Activated CD4-positive, alpha-beta T cell treated with anti-CD3 and anti-CD28 coated beads, Interleukin-2, amount 10 ng/mL, durations not matched to agents 7 days and 5 days (primary cell): ENCODE measurements around the gene DNAL1. TPM values are rescaled to one million over a fixed set of nuclear protein-coding genes. Genes with fewer than 3 reads are reported as not detected.

Experiments used
- CTCF ChIA-PET: fragments of 350-600 bp; sonication (Branson Sonifier 250); formaldehyde crosslinking; loops from one replicate; lab custom pipeline; 2021; ENCODE audit warnings: antibody characterized with exemption; lab: Charles Lee
- POLR2A ChIA-PET: fragments of 350-600 bp; sonication (Branson Sonifier 250); formaldehyde crosslinking; loops from one replicate; lab custom pipeline; 2021; ENCODE audit warnings: antibody characterized with exemption; lab: Charles Lee
- DNase-seq: peaks from one replicate; pipeline ENCODE4 v3.0.0-alpha.2; 2020
- H3K27ac Mint-ChIP-seq: one replicate; pipeline ENCODE4 v1.8.0; 2021; ENCODE audit warnings: mild to moderate bottlenecking, moderate library complexity, mixed read lengths
- H3K27me3 Mint-ChIP-seq: one replicate; pipeline ENCODE4 v1.8.0; 2021; ENCODE audit warnings: mixed read lengths
- H3K36me3 Mint-ChIP-seq: one replicate; pipeline ENCODE4 v1.8.0; 2021; ENCODE audit warnings: low read depth, mixed read lengths
- H3K4me1 Mint-ChIP-seq: one replicate; pipeline ENCODE4 v1.8.0; 2021; ENCODE audit warnings: mixed read lengths
- H3K4me3 Mint-ChIP-seq: one replicate; pipeline ENCODE4 v1.8.0; 2021; ENCODE audit warnings: mild to moderate bottlenecking, moderate library complexity, mixed read lengths
- H3K9me3 Mint-ChIP-seq: one replicate; pipeline ENCODE4 v1.8.0; 2021; ENCODE audit warnings: mixed read lengths
- total RNA-seq, 2 experiments: library from RNA; stranded (reverse); gene quantifications; one replicate each; pipeline ENCODE4 v1.2.3, GENCODE V29; 2021

The DNAL1 gene
- 1 to 10 TPM; 5.0 to 7.7 TPM for total RNA-seq

DNA sequence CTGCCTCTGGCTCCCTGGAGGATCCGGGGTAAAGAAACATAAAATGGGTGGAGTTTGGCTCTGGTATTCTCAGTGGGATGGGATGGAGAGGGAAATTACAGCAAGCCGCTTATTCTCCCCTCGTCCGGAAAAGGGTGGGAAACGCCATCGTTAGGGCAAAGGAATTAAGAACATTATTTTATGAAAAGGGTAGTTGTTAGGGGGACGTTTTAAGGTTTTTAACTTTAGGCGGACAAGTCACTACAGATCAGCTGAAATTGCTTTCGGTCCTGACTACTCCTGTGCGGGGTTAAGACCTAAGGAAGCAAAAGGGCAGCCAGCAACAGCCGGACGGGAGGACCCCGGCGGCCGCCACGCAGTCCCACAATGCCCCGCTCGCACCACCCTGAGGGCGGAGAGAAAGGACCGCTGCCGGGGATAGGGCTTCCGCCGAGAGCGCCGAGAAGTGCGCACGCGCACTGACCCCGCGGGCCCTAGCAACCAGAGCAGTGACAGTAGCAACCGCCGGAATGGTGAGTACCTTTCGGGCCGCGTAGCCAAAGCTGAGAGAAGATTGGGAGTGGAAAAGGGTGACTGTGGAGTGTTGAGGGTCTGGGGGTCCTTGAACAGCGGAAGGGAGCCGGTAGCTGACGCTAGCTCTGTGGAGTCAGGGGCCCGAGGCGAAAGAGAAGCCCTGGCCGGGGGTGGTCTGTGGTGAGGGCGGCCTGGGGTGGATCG lies at the start of gene DNAL1:
Gene DNAL1, plus strand, starts transcription at position 456 of the 717 bp plus-strand sequence. Its CDS starts 54 bp downstream, at position 510.
- Mint-ChIP-seq H3K9me3 (no peaks in the 10 kb centered on the region), H3K27me3 (no peaks in the 10 kb centered on the region), H3K4me3 (peak within 1 kb of the TSS; percentile 90), H3K27ac (peak within 1 kb of the TSS; percentile 92), H3K36me3 (no peaks in the 10 kb centered on the region), H3K4me1 (peaks cover 16% of the 10 kb centered on the region)
- DNase-seq: peak; percentile 92
- ChIA-PET POLR2A (no interaction called here), CTCF (interaction anchor here (0.6 to 0.9 kb wide), 2 partner anchors 12 to 143 kb away, joined by 3 to 6 read pairs; no protein-coding TSS in a partner anchor)

DNA sequence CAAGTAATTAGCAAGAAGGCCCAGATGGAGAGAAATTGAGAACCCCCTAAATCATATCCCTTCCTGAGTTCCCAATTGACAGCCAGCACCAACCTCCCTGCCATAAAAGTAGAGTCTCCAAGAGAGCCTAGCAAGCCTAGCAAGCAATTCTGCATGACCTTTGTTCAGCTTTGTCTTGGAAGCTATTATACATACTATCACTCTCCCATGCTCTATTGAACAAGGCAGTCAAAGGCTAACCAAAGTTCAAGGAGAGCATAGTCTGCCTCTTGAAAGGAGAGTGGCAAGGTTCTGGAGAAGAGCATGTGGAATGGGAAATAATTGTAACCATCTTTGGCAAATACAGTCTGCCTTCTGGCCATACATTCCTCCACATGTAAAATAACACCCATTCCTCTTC lies 45.3 kb upstream of the DNAL1 start:
- Mint-ChIP-seq H3K4me3 (no peak overlapping the region), H3K9me3 (no peaks in the 10 kb centered on the region), H3K4me1 (peaks cover 4% of the 10 kb centered on the region), H3K27ac (no peak overlapping the region), H3K36me3 (peaks cover 1% of the 10 kb centered on the region), H3K27me3 (peaks cover 2% of the 10 kb centered on the region)
- DNase-seq: no peak
- ChIA-PET POLR2A (no interaction called here), CTCF (interaction anchor here (0.6 to 1.0 kb wide), 2 partner anchors 29 to 91 kb away, joined by 4 read pairs; no protein-coding TSS in a partner anchor)

DNA sequence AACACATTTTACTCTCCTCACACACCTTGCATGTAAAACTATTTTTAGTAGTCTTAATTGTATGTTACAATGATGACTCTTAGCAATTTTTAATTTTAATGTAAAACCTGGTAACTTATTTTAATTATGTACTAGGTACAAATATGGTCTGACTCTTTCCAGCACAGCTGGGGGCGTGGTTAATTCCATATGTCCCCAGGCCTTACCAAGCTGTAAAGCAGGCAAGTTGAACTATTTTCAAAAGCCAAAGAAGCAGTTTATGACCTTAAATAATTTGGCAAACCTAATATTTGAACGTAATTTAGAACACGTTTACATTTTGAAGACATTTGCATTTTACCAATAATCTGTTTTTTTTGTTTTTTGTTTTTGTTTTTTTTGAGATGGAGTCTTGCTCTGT lies 41.8 kb upstream of the DNAL1 start:
- H3K4me3 Mint-ChIP-seq: no peak overlapping the region
- CTCF ChIA-PET: no interaction called here

DNA sequence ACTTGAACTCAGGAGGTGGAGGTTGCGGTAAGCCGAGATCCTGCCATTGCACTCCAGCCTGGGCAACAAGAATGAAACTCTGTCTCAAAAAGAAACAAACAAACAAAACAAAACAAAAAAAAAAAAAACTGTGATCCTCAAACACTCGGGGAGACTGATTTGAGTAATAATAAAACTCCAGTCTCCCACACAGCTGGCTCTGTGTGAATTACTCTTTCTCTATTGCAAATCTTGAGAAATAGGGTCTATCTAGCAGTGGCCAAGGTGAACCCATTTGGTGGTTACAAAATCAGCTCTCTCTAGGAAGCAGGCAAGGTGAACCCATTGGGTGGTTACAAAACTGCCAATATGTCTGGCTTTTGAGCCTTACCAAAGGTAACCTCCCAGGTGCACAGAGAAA lies 38.5 kb upstream of the DNAL1 start:
- peaks cover 13% of the 10 kb centered on the region for H3K4me1 Mint-ChIP-seq
- no peaks in the 10 kb centered on the region for H3K27me3 Mint-ChIP-seq
- no peak overlapping the region for H3K4me3 Mint-ChIP-seq
- DNase-seq: no peak
- no peak overlapping the region for H3K27ac Mint-ChIP-seq
- POLR2A ChIA-PET: no interaction called here
- no peaks in the 10 kb centered on the region for H3K36me3 Mint-ChIP-seq
- H3K9me3 Mint-ChIP-seq: no peaks in the 10 kb centered on the region
- CTCF ChIA-PET: interaction anchor here (0.7 to 1.5 kb wide), 4 partner anchors 14 to 123 kb away, joined by 3 read pairs; no protein-coding TSS in a partner anchor

More for the DNA sequence above, 41.8 kb upstream of the DNAL1 start:
- Mint-ChIP-seq H3K4me1 (peaks cover 9% of the 10 kb centered on the region), H3K27ac (no peak overlapping the region), H3K9me3 (no peaks in the 10 kb centered on the region), H3K27me3 (peaks cover 2% of the 10 kb centered on the region), H3K36me3 (no peaks in the 10 kb centered on the region)
- POLR2A ChIA-PET: no interaction called here
- DNase-seq: no peak

- CTCF ChIA-PET: interaction anchor here (0.6 kb wide), 1 partner anchor 1150 kb away, joined by 4 read pairs; no protein-coding TSS in a partner anchor
These were observed 37.5 kb upstream of the DNAL1 start for GRCh38 chr14:73607241-73607640.

DNA sequence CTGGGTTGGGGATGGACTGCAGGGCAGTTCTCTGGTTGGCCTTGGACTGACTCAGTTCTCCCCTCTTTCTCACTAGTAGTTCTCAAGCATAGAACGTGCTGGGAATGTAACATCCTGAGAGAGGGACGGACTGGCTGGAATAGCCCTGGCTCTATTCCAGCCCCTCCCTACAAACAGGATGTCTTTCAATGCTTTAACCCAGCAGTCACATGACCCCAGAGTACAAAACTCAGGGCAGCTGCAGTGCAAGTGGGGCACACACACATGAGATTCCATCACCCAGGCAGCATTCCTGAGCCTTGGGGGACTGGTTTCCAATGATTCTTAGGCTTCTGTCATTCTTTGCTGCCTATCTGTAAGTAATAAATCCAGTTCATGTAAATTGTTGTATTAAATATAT lies 34.1 kb upstream of the DNAL1 start:
- ChIA-PET CTCF (no interaction called here), POLR2A (no interaction called here)
- H3K27ac Mint-ChIP-seq: no peak overlapping the region
- H3K36me3 Mint-ChIP-seq: no peaks in the 10 kb centered on the region
- no peaks in the 10 kb centered on the region for H3K9me3 Mint-ChIP-seq
- no peaks in the 10 kb centered on the region for H3K27me3 Mint-ChIP-seq
- peaks cover 13% of the 10 kb centered on the region for H3K4me1 Mint-ChIP-seq
- no peak overlapping the region for H3K4me3 Mint-ChIP-seq
- no peak for DNase-seq

More at GRCh38 chr14:73607241-73607640, 37.5 kb upstream of the DNAL1 start:
- Mint-ChIP-seq H3K36me3 (no peaks in the 10 kb centered on the region), H3K27ac (no peak overlapping the region), H3K27me3 (no peaks in the 10 kb centered on the region), H3K9me3 (no peaks in the 10 kb centered on the region), H3K4me1 (peaks cover 16% of the 10 kb centered on the region), H3K4me3 (no peak overlapping the region)
- no peak for DNase-seq
- POLR2A ChIA-PET: no interaction called here

GRCh38 chr14:73612339-73613045 lies 32.3 kb upstream of the DNAL1 start, which contains the start of gene ACOT6:
Gene ACOT6, plus strand, starts transcription at chr14:73612517. Its CDS starts 55 bp downstream, at chr14:73612572.
- Mint-ChIP-seq H3K9me3 (no peaks in the 10 kb centered on the region), H3K36me3 (no peaks in the 10 kb centered on the region), H3K27ac (peak within 1 kb of the TSS; percentile 81), H3K4me3 (peak within 1 kb of the TSS; percentile 82), H3K4me1 (peaks cover 8% of the 10 kb centered on the region), H3K27me3 (no peaks in the 10 kb centered on the region)
- CTCF ChIA-PET: interaction anchor here (0.6 to 1.5 kb wide), 5 partner anchors 11 to 104 kb away, joined by 3 to 5 read pairs (median 4); partner anchors contain the start of gene ACOT2
- peak; percentile 63 for DNase-seq
- POLR2A ChIA-PET: interaction anchor here (1.2 kb wide), 1 partner anchor 43 kb away, joined by 3 read pairs; the partner anchor contains the start of gene ACOT2

- Mint-ChIP-seq H3K27me3 (no peaks in the 10 kb centered on the region), H3K4me3 (peak overlapping the region; percentile 82), H3K27ac (peak overlapping the region; percentile 81), H3K4me1 (peaks cover 8% of the 10 kb centered on the region), H3K36me3 (no peaks in the 10 kb centered on the region), H3K9me3 (no peaks in the 10 kb centered on the region)
- no peak for DNase-seq
- ChIA-PET POLR2A (interaction anchor here (1.2 kb wide), 1 partner anchor 44 kb away, joined by 3 read pairs; the partner anchor contains the start of gene ACOT2), CTCF (interaction anchor here (0.6 to 1.5 kb wide), 5 partner anchors 11 to 105 kb away, joined by 3 to 5 read pairs (median 4); partner anchors contain the start of gene ACOT2)
These were observed 31.8 kb upstream of the DNAL1 start for GRCh38 chr14:73613046-73613383.

DNA sequence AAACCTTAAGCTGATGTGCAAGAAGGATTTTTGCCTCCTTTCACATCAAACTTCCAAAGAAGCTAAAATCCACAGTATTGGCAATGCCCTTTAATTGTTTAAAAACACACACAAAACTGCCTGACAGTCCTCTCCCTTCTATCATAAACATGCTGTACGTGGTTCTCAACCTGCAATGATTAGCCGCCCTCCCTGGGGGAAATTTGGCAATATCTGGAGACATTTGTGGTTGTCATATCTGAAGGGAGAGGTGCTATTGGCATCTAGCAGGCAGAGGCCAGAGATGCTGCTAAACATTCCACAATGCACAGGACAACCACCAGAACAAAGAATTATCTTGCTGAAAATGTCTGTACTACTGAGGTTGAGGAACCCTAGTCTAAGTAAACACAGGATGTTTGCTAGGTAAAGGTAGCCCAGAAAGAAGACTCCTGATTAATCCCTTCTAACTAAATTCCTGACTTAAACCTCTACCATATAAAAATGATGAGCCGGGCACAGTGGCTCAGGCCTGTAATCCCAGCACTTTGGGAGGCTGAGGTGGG lies 31.3 kb upstream of the DNAL1 start:
- H3K9me3 Mint-ChIP-seq: no peaks in the 10 kb centered on the region
- DNase-seq: no peak
- no peaks in the 10 kb centered on the region for H3K27me3 Mint-ChIP-seq
- H3K4me1 Mint-ChIP-seq: peaks cover 8% of the 10 kb centered on the region
- H3K27ac Mint-ChIP-seq: peak overlapping the region; percentile 81
- peak overlapping the region; percentile 82 for H3K4me3 Mint-ChIP-seq
- POLR2A ChIA-PET: interaction anchor here (1.2 kb wide), 1 partner anchor 44 kb away, joined by 3 read pairs; the partner anchor contains the start of gene ACOT2
- H3K36me3 Mint-ChIP-seq: no peaks in the 10 kb centered on the region
- CTCF ChIA-PET: interaction anchor here (0.6 to 1.5 kb wide), 5 partner anchors 10 to 105 kb away, joined by 3 to 5 read pairs (median 4); partner anchors contain the start of gene ACOT2

DNA sequence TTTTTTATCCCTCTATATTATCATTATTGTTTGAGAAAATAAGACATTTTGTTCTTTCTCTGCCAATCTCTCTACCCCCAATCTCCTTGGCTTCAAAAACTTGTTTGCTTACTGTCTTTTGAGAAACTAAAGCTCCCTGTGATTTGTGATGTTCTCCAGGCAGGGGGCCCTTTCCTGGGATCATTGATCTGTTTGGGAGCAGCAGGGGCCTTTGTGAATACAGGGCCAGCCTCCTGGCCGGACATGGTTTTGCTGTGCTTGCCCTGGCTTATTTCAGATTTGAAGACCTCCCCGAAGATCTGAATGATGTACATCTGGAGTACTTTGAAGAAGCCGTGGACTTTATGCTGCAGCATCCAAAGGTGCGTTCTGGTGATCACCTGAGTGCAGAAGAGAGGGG lies 28.0 kb upstream of the DNAL1 start:
- Mint-ChIP-seq H3K4me1 (peaks cover 3% of the 10 kb centered on the region), H3K9me3 (no peaks in the 10 kb centered on the region), H3K36me3 (no peaks in the 10 kb centered on the region), H3K4me3 (no peak overlapping the region), H3K27ac (no peak overlapping the region), H3K27me3 (no peaks in the 10 kb centered on the region)
- CTCF ChIA-PET: no interaction called here
- POLR2A ChIA-PET: no interaction called here
- no peak for DNase-seq

DNA sequence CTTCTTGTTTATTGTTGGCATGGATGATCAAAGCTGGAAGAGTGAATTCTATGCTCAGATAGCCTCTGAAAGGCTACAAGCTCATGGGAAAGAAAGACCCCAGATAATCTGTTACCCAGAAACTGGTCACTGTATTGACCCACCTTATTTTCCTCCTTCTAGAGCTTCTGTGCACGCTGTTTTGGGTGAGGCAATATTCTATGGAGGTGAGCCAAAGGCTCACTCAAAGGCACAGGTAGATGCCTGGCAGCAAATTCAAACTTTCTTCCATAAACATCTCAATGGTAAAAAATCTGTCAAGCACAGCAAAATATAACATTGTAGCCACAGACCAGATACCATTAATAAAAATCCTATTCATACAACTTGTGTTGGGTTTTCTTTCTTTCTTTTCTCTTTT lies 25.3 kb upstream of the DNAL1 start:
- Mint-ChIP-seq H3K27me3 (no peaks in the 10 kb centered on the region), H3K9me3 (no peaks in the 10 kb centered on the region), H3K27ac (no peak overlapping the region), H3K36me3 (no peaks in the 10 kb centered on the region), H3K4me1 (no peaks in the 10 kb centered on the region), H3K4me3 (no peak overlapping the region)
- ChIA-PET CTCF (interaction anchor here (0.6 to 1.2 kb wide), 2 partner anchors 25 to 70 kb away, joined by 3 to 4 read pairs; no protein-coding TSS in a partner anchor), POLR2A (no interaction called here)
- DNase-seq: no peak

DNA sequence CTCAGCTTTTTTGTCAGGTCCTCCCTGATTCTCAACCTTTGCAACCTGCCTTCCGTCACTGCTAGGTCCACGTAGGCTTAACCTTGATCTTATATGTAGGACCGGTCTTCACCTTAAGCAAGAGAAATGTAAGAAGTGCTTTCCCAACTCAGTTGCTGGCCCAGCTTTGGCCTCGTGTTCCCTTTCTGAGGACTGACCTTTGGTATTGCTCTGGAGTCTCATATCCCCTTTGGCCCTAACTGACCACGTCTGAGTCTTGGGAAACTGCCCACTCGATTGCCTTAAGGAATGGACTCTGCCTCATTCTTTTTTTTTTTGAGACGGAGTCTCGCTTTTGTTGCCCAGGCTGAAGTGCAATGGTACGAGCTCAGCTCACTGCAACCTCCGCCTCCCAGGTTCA lies 24.5 kb upstream of the DNAL1 start:
- Mint-ChIP-seq H3K4me1 (no peaks in the 10 kb centered on the region), H3K4me3 (no peak overlapping the region), H3K9me3 (no peaks in the 10 kb centered on the region), H3K36me3 (no peaks in the 10 kb centered on the region), H3K27me3 (no peaks in the 10 kb centered on the region), H3K27ac (no peak overlapping the region)
- ChIA-PET POLR2A (no interaction called here), CTCF (interaction anchor here (1.2 kb wide), 1 partner anchor 25 kb away, joined by 4 read pairs; no protein-coding TSS in a partner anchor)
- DNase-seq: no peak
